HUES48 (cell line): ENCODE results near the gene NELFB.
A peak's percentile ranks its signal among the peaks of the same experiment; 100 is the strongest.
"Not testable (repeated sequence)": the region's sequence is repeated elsewhere in the genome, so short reads cannot be mapped to it uniquely, and the experiment has no call there.

ENCODE experiments used
- H3K27ac ChIP-seq: one replicate; pipeline ENCODE4 v1.7.0; 2013; ENCODE audit warnings: low read depth, low read length, inconsistent platforms
- H3K27me3 ChIP-seq: 2 replicates; pipeline ENCODE4 v1.6.1; 2013; ENCODE audit warnings: mild to moderate bottlenecking, low read length; ENCODE audit not compliant: control insufficient read depth, insufficient read depth
- H3K36me3 ChIP-seq: 2 replicates; pipeline ENCODE4 v1.6.1; 2013; ENCODE audit warnings: low read length; ENCODE audit not compliant: control insufficient read depth, insufficient read depth
- H3K4me1 ChIP-seq: 2 replicates; pipeline ENCODE4 v1.6.1; 2013; ENCODE audit warnings: mild to moderate bottlenecking, low read length; ENCODE audit not compliant: control insufficient read depth, insufficient read depth
- H3K4me3 ChIP-seq: 2 replicates; pipeline ENCODE4 v1.5.1; 2013; ENCODE audit warnings: mild to moderate bottlenecking, low read depth, low read length
- H3K9ac ChIP-seq: 2 replicates; pipeline ENCODE4 v1.6.1; 2013; ENCODE audit warnings: mild to moderate bottlenecking, low read depth, low read length, moderate library complexity
- H3K9me3 ChIP-seq: 2 replicates; pipeline ENCODE4 v1.6.1; 2013; ENCODE audit warnings: low read length; ENCODE audit not compliant: control insufficient read depth, insufficient read depth

The NELFB gene

DNA sequence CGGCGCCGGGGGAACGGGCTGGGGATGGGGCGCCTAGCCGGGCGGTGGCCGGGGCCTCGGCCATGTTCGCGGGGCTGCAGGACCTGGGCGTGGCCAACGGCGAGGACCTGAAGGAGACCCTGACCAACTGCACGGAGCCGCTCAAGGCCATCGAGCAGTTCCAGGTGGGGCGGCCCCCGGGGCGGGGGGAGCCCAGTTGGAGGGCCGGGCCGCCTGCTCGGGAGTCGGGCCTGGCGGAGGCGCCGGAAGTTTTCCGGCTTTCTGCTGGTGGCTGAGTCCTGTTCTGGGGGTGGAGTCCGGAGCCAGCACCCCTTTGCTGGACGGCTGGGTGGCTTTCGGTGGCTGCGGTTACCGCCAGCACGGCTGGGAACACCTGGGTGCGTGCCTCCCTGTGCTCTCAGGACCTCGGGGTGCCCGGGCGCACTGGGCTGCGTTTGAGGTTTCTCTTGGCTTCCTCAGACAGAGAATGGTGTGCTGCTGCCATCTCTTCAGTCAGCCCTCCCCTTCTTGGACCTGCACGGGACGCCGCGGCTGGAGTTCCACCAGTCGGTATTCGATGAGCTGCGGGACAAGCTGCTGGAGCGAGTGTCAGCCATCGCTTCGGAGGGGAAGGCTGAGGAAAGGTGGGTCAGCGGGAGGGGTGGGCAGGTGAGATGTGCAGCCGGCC lies 454 bp downstream of the NELFB start:
- peak overlapping the region; percentile 58; the same call in 1 of the 2 replicates for H3K9ac ChIP-seq
- H3K4me3 ChIP-seq, result peak overlapping the region; percentile 97
- no peaks in the 10 kb centered on the region; the same call in 1 of the 2 replicates for H3K27me3 ChIP-seq
- H3K9me3 ChIP-seq, result no peaks in the 10 kb centered on the region
- peaks cover 11% of the 10 kb centered on the region for H3K4me1 ChIP-seq
- peaks cover 21% of the 10 kb centered on the region for H3K36me3 ChIP-seq
- H3K27ac ChIP-seq, result peak overlapping the region; percentile 64

DNA sequence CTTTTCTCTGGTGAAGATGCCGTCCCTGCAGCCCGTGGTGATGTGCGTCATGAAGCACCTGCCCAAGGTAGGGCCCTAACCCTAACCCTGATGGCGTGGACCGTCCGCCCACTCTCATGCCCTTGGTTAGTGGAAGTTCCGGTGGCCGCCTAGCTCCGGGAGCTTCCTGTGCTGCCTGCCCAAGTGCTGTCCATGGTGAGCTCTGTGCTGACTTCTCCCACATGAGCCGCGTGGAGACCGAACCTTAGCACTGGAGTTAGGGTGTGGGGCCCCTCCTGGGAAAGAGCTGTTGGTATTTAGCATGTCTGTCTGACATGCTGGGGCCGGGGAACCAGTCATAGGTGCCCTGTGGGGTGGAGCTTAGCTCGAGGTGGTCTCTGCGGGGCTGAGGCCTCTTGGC lies 1.2 kb downstream of the NELFB start:
- Histone ChIP-seq H3K4me3 (peak overlapping the region; percentile 97), H3K27me3 (no peaks in the 10 kb centered on the region; the same call in 1 of the 2 replicates), H3K27ac (no peak overlapping the region), H3K36me3 (peaks cover 21% of the 10 kb centered on the region), H3K9ac (no peak overlapping the region), H3K9me3 (no peaks in the 10 kb centered on the region), H3K4me1 (peaks cover 11% of the 10 kb centered on the region)

DNA sequence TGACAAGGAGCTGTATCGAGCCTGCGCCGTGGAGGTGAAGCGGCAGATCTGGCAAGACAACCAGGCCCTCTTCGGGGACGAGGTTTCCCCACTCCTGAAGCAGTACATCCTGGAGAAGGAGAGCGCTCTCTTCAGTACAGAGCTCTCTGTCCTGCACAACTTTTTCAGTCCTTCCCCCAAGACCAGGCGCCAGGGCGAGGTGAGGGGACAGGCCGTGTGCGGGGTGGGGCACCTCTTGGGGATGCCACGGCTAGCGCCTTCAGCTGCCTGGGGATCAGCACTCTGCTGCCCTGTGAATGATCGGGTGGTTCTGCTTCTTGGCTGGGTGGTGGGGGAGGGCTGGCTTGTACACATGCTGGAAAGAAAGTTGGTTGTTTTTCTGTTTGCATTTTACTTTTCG lies 1.7 kb downstream of the NELFB start:
- H3K9ac ChIP-seq, result no peak overlapping the region
- peaks cover 10% of the 10 kb centered on the region for H3K4me1 ChIP-seq
- peaks cover 21% of the 10 kb centered on the region for H3K36me3 ChIP-seq
- H3K9me3 ChIP-seq, result no peaks in the 10 kb centered on the region
- no peak overlapping the region for H3K27ac ChIP-seq
- H3K27me3 ChIP-seq, result no peaks in the 10 kb centered on the region; the same call in 1 of the 2 replicates
- H3K4me3 ChIP-seq, result no peak overlapping the region

DNA sequence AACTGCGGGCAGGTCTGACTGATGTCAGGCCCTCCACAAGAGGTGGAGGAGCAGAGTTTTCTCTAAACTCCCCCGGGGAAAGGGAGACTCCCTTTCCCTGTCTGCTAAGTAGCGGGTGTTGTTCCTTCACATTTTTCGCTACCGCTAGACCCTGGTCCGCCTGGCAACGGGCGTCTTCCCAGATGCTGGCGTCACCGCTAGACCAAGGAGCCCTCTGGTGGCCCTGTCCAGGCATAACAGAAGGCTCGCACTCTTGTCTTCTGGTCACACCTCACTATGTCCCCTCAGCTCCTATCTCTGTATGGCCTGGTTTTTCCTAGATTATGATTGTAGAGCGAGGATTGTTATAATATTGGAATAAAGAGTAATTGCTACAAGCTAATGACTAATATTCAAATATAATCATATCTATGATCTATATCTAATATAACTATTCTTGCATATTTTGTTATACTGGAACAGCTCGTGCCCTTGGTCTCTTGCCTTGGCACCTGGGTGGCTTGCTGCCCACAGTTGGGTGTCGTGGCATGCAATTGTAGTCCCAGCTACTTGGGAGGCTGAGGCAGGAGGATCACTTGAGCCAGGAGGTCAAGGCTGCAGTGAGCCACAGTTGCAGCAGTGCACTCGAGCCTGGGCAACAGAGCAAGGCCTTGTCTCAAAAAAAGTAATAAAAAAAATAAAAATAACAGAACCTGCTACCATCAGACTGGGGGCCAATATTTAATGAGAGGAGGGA lies 7.2 kb downstream of the NELFB start:
- not testable (repeated sequence) for H3K27ac ChIP-seq, H3K4me1 ChIP-seq, H3K9ac ChIP-seq, H3K4me3 ChIP-seq, H3K9me3 ChIP-seq, H3K27me3 ChIP-seq
- H3K36me3 ChIP-seq, result peaks cover 51% of the 10 kb centered on the region

DNA sequence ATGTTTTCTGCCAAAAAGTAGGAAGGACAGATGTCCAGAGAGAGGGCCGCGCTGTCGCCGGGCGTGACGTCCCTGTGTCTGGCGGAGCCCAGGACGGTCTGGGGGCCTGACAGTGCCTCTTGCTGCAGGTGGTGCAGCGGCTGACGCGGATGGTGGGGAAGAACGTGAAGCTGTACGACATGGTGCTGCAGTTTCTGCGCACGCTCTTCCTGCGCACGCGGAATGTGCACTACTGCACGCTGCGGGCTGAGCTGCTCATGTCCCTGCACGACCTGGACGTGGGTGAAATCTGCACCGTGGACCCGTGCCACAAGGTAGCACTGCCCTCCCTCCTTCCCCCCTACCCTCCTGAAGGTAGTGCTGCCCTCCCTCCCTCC lies 7.8 kb downstream of the NELFB start:
- H3K9me3 ChIP-seq, result no peaks in the 10 kb centered on the region
- H3K27me3 ChIP-seq, result no peaks in the 10 kb centered on the region
- H3K4me1 ChIP-seq, result no peaks in the 10 kb centered on the region
- H3K9ac ChIP-seq, result no peak overlapping the region
- H3K27ac ChIP-seq, result no peak overlapping the region
- peaks cover 56% of the 10 kb centered on the region for H3K36me3 ChIP-seq
- no peak overlapping the region for H3K4me3 ChIP-seq

DNA sequence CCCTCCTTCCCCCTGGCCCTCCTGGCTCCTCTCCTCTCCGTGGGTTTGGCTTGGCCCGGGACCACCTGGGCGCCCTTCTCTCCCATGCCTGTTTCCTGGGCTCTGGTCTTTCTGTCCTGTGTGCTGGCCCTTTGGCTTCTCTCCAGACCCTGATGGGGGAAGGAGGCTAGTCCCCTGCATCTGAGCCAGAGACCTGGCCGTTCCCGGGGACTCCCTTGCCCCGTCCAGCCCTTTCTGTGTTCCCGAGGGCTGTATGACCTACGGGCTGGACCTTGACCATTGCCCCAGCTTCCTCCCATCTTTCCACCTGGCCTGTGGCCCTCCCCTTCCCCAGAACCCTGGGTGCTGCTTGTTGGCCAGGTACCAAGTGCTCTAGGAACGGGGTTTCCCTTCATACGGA lies 8.4 kb downstream of the NELFB start:
- H3K9ac ChIP-seq, result no peak overlapping the region
- H3K4me3 ChIP-seq, result no peak overlapping the region
- peaks cover 59% of the 10 kb centered on the region for H3K36me3 ChIP-seq
- H3K27me3 ChIP-seq, result no peaks in the 10 kb centered on the region
- H3K27ac ChIP-seq, result no peak overlapping the region
- no peaks in the 10 kb centered on the region for H3K4me1 ChIP-seq
- H3K9me3 ChIP-seq, result no peaks in the 10 kb centered on the region

DNA sequence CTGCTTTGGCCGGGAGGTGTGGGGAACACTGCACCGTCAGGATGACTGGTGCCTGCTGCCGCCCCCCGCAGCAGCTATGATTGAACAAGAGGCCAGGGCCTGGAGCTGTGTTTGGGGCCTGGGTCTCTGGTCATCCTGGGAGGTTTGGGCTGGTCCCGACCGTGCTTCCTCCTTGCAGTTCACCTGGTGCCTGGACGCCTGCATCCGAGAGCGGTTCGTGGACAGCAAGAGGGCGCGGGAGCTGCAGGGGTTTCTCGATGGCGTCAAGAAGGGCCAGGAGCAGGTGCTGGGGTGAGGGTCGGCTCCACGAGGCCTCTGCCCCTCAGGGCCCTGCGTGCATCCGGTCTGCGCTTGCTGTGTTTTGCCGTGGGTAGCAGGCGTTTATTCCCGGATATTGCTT lies 8.9 kb downstream of the NELFB start:
- Histone ChIP-seq H3K9ac (no peak overlapping the region), H3K27ac (no peak overlapping the region), H3K36me3 (peaks cover 59% of the 10 kb centered on the region)

DNA sequence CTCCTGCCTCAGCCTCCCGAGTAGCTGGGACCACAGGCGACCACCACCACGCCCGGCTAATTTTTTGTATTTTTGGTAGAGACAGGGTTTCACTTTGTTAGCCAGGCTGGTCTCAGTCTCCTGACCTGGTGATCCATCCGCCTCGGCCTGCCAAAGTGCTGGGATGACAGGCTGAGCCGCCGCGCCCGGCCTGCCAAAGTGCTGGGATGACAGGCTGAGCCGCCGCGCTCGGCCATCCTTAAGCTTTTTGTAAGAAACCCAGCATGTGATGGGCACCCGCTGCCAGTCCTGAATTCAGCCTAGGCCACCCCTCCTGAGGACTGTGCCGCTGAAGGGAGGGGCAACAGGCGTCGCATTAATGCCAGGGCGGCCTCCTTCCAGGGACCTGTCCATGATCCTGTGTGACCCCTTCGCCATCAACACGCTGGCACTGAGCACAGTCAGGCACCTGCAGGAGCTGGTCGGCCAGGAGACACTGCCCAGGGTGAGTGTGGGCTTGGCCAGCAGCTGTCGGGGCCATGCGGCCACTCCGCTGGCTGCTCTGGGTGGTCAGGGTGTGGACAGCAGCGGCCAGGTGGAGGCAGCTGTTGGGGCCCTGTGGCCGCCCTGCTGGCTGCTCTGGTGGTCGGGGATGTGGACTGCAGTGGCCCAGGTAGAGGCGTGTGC lies 10.5 kb downstream of the NELFB start:
- Histone ChIP-seq H3K36me3 (peaks cover 65% of the 10 kb centered on the region), H3K4me1 (no peaks in the 10 kb centered on the region), H3K9me3 (no peaks in the 10 kb centered on the region), H3K27ac (no peak overlapping the region), H3K4me3 (no peak overlapping the region), H3K27me3 (no peaks in the 10 kb centered on the region), H3K9ac (no peak overlapping the region)

More for the DNA sequence above, 8.9 kb downstream of the NELFB start:
- Histone ChIP-seq H3K4me1 (no peaks in the 10 kb centered on the region), H3K9me3 (no peaks in the 10 kb centered on the region), H3K4me3 (no peak overlapping the region), H3K27me3 (no peaks in the 10 kb centered on the region)

DNA sequence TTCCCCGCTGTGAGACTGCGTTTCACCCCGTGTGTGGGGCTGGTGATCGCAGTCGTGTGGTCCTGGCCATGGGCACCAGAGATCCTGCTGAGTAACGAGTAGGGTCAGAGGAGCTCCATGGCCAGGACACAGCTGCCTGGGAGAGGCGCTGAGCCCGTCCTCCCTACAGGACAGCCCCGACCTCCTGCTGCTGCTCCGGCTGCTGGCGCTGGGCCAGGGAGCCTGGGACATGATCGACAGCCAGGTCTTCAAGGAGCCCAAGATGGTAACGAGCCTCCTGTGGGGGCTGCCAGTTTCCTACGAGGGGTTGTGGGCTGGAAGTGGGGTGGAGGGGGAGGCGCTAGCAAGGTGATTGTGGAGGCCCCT lies 11.0 kb downstream of the NELFB start:
- Histone ChIP-seq H3K27ac (no peak overlapping the region), H3K27me3 (no peaks in the 10 kb centered on the region), H3K4me1 (no peaks in the 10 kb centered on the region), H3K36me3 (peaks cover 70% of the 10 kb centered on the region), H3K4me3 (no peak overlapping the region), H3K9ac (no peak overlapping the region), H3K9me3 (no peaks in the 10 kb centered on the region)

DNA sequence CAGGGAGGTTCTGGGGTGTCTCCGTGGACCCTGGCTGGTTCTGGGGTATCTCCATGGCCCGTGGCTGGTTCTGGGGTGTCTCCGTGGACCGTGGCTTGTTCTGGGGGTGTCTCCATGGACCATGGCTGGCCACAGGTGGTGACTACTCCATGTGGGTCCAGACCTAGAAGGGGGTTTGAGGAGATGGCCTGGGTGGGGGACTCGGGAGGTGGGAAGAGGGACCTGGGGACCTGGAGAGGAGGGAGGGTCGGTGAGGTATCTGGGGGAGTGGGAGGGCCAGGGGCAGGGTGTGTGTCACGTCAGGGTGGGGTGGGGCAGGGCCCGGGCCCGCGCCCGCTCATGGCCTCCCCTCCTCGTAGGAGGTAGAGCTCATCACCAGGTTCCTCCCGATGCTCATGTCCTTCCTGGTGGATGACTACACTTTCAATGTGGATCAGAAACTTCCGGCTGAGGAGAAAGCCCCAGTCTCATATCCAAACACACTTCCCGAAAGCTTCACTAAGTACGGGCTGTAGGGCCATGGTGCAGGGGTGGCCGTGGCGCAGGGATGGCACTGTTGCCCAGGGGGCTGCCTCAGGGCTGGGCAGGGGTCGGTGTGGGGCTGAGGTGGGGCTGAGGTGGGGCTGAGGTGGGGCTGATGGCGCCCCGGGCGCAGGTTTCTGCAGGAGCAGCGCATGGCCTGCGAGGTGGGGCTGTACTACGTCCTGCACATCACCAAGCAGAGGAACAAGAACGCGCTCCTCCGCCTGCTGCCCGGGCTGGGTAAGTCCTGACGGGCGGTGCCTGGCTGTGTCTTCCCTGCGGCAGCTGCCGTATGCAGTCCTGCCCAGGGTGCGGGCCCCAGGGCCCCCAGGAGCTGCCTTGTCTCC lies 11.7 kb downstream of the NELFB start:
- Histone ChIP-seq H3K27me3 (no peaks in the 10 kb centered on the region), H3K4me1 (no peaks in the 10 kb centered on the region), H3K9me3 (no peaks in the 10 kb centered on the region), H3K4me3 (no peak overlapping the region), H3K9ac (no peak overlapping the region), H3K36me3 (peaks cover 70% of the 10 kb centered on the region), H3K27ac (no peak overlapping the region)
